Activated T-helper 17 cell treated with anti-CD3 and anti-CD28 coated beads, Interleukin-2, amount 50 U/mL, for 72 hours (primary cell): ENCODE results near the gene CAMKK2. TPM values are rescaled to one million over a fixed set of nuclear protein-coding genes. Genes with fewer than 3 reads are reported as not detected.
A peak's percentile ranks its signal among the peaks of the same experiment; 100 is the strongest.
"Not testable (repeated sequence)": the region's sequence is repeated elsewhere in the genome, so short reads cannot be mapped to it uniquely, and the experiment has no call there.

Source experiments
- ATAC-seq: fragments of 150-1000 bp; cut with Tn5 transposase; replicated peaks from 2 replicates; pipeline ENCODE4 v1.10.0; 2021; ENCODE audit warnings: mild to moderate bottlenecking, moderate library complexity
- H3K27ac Mint-ChIP-seq: one replicate; pipeline ENCODE4 v1.8.0; 2022; ENCODE audit warnings: mixed read lengths
- H3K27me3 Mint-ChIP-seq: one replicate; pipeline ENCODE4 v1.8.0; 2022; ENCODE audit warnings: mixed read lengths
- H3K36me3 Mint-ChIP-seq: one replicate; pipeline ENCODE4 v1.8.0; 2022; ENCODE audit warnings: low read depth, mild to moderate bottlenecking, mixed read lengths
- H3K4me1 Mint-ChIP-seq: one replicate; pipeline ENCODE4 v1.8.0; 2022; ENCODE audit warnings: mixed read lengths
- H3K4me3 Mint-ChIP-seq: one replicate; pipeline ENCODE4 v1.8.0; 2022; ENCODE audit warnings: mild to moderate bottlenecking, mixed read lengths
- H3K9me3 Mint-ChIP-seq: one replicate; pipeline ENCODE4 v1.8.0; 2022; ENCODE audit warnings: mixed read lengths
- total RNA-seq, 2 donors: library from RNA; stranded (reverse); gene quantifications; one replicate each; pipeline ENCODE4 v1.2.3, GENCODE V29; 2022

The CAMKK2 gene
- total RNA-seq, 2 donors from 2014 or later = 16.9 to 30.1 TPM

DNA sequence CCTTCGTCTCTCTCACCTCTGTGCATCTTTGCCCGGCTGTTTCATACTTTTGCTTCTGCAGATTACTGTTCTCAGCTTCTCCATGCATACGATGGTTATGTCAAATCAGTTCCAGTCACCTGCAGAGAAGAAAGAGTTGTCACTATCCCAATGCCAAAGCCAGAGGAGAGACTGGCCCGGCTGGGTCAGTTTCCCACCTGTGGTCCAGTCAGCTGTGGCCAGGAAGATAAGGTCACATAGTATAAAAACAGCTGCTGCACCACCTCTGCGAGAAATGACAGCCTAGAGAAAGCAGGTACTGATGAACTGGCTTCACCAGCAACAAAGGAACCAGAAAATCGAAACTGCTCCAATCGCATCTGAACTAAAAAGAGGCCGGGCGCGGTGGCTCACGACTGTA is 93.0 kb downstream of the CAMKK2 start:
- Mint-ChIP-seq H3K4me1 (peaks cover 8% of the 10 kb centered on the region), H3K9me3 (no peaks in the 10 kb centered on the region), H3K27ac (peak overlapping the region; percentile 0), H3K27me3 (no peaks in the 10 kb centered on the region), H3K36me3 (no peaks in the 10 kb centered on the region), H3K4me3 (no peak overlapping the region)
- ATAC-seq = no peak

DNA sequence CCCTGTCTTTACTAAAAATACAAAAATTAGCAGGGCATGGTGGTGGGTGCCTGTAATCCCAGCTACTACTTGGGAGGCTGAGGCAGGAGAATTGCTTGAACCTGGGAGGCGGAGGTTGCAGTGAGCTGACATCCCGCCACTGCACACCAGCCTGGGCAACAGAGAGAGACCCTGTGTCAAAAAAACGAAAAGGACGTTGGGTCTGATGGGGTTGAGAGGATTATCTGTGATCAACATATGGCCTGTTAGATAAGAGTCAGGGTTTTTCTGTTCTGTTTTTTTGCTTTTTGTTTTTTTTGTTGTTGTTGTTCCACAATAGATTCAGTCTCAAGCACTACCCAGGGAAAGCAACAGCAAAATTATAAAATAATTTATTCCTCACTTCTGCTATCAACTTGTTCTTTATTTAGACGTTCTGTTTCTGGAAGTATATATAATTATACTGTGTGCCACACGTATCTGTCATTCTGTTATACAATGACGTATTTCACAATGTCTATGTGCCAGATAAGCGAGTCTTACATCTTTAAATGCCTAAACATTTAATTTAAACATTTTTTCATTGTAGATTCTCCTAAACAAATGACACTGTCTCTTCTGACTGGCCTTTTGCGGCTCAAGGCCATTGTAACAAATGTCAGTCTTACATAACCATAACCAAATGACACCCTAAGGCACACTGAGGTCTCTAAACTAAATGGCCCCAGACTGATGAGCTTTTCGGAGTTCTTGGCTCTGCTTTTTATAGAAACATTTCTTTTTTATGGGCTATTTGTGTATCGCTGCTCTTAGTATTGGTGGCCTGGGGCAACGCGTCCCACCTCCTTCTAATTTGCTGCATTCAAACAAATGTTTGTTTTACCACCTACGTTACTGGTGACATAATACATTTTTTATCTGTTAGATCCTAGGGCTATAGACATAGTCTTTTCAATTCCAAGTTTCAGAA is 93.8 kb downstream of the CAMKK2 start:
- Mint-ChIP-seq H3K27ac (no peak overlapping the region), H3K27me3 (no peaks in the 10 kb centered on the region), H3K4me3 (no peak overlapping the region), H3K4me1 (peaks cover 8% of the 10 kb centered on the region), H3K36me3 (no peaks in the 10 kb centered on the region), H3K9me3 (no peaks in the 10 kb centered on the region)
- ATAC-seq = no peak

DNA sequence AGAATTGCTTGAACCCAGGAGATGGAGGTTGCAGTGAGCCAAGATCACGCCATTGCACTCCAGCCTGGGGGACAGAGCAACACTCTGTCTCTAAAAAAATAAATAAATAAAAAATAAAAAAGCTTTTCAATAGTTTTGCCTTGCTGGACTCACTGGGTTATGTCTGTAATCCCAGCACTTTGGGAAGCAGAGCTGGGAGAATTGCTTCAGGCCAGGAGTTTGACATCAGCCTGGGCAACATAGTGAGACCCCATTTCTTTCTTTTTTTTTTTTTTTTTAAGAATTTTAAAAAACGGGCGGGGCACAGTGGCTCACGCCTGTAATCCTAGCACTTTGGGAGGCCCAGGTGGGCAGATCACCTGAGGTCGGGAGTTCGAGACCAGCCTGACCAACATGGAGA is 95.4 kb downstream of the CAMKK2 start:
- ATAC-seq, H3K4me1 Mint-ChIP-seq, H3K27ac Mint-ChIP-seq, H3K4me3 Mint-ChIP-seq, H3K36me3 Mint-ChIP-seq, H3K27me3 Mint-ChIP-seq, H3K9me3 Mint-ChIP-seq: not testable (repeated sequence)

DNA sequence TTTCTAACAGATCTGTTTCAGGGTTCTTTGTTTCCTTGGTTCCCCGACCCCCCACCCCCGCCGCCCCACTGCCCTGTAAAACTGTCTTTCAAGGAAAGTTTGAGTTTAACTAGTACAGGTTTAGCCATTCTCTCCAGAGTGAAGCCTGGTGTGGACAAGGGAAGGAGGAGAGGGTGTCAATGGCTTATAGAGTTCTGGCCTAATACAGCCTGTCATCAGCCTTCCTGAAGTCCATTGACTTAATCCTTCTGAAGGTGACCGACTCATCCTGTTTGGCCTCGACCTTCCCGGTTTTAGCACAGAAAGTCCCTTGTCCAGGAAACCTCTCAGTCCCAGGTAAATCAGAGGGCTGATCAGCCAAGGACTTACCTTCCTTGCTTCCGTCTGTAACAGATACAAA is 97.6 kb downstream of the CAMKK2 start:
- H3K9me3 Mint-ChIP-seq = no peaks in the 10 kb centered on the region
- H3K4me3 Mint-ChIP-seq = no peak overlapping the region
- no peaks in the 10 kb centered on the region for H3K4me1 Mint-ChIP-seq
- ATAC-seq = no peak
- H3K27ac Mint-ChIP-seq = no peak overlapping the region
- H3K36me3 Mint-ChIP-seq = no peaks in the 10 kb centered on the region
- no peaks in the 10 kb centered on the region for H3K27me3 Mint-ChIP-seq

DNA sequence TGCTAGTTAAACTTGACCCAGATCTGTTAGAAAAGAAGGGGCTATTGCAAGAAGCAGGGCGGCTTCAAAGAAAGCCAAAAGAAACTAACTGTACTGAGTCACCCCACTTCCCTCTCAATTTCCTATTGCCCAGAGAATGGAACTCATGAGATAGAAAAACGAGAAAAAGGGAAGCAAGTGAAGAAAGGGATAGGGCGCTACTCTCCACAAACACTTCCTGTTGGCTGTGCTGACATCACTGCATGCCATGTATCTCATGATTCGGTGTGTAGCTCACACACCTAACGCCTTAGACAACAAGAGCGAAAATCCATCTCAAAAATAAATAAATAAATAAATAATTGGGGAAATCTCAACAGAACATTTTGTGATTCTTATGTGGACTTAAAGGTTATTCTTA is 99.6 kb downstream of the CAMKK2 start:
- H3K9me3 Mint-ChIP-seq = no peaks in the 10 kb centered on the region
- ATAC-seq = peak; percentile 45
- H3K4me3 Mint-ChIP-seq = no peak overlapping the region
- H3K27me3 Mint-ChIP-seq = no peaks in the 10 kb centered on the region
- no peaks in the 10 kb centered on the region for H3K4me1 Mint-ChIP-seq
- H3K36me3 Mint-ChIP-seq = no peaks in the 10 kb centered on the region
- H3K27ac Mint-ChIP-seq = no peak overlapping the region

DNA sequence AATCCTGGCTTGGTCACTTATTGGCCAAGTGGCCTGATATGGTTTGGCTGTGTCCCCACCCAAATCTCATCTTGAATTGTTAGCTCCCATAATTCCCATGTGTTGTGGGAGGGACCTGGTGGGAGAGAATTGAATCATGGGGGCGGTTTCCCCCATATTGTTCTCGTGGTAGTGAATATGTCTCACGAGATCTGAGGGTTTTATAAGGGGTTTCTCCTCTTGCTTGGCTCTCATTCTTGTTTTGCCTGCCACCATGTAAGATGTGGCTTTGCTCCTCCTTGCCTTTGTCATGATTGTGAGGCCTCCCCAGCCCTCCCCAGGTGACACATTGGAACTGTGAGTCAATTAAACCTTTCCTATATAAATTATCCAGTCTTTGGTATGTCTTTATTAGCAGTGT is 105.4 kb downstream of the CAMKK2 start:
- ATAC-seq = peak; percentile 28
- Mint-ChIP-seq H3K36me3 (no peaks in the 10 kb centered on the region), H3K4me3 (no peak overlapping the region), H3K27me3 (no peaks in the 10 kb centered on the region), H3K27ac (peak overlapping the region; percentile 59), H3K9me3 (no peaks in the 10 kb centered on the region), H3K4me1 (no peaks in the 10 kb centered on the region)

DNA sequence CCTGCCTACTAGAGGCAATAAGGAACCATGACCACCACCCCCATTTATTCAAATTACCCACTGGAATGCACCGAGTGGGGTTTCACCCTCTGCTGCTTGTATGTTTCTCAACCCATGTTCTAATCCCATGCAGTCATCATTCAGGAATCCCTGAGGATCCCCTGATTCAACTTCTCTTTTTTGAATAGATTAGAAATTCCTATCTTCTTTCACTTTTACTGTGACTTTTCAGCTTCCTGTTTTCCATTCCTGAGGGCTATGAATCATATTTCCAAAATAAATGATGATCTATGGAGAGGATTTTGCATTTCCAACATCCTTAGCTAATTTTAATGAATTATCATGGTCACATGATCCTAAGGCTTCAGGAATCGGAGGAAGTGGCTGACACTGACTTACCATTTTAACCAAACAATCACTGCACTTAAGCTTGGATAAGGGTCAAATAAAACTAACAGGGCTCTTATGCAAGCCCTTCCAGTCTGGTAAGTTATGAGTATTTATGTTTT is 105.9 kb downstream of the CAMKK2 start:
- H3K9me3 Mint-ChIP-seq = no peaks in the 10 kb centered on the region
- H3K27me3 Mint-ChIP-seq = no peaks in the 10 kb centered on the region
- H3K4me3 Mint-ChIP-seq = no peak overlapping the region
- no peaks in the 10 kb centered on the region for H3K4me1 Mint-ChIP-seq
- H3K36me3 Mint-ChIP-seq = no peaks in the 10 kb centered on the region
- no peak overlapping the region for H3K27ac Mint-ChIP-seq
- peak; percentile 49 for ATAC-seq

DNA sequence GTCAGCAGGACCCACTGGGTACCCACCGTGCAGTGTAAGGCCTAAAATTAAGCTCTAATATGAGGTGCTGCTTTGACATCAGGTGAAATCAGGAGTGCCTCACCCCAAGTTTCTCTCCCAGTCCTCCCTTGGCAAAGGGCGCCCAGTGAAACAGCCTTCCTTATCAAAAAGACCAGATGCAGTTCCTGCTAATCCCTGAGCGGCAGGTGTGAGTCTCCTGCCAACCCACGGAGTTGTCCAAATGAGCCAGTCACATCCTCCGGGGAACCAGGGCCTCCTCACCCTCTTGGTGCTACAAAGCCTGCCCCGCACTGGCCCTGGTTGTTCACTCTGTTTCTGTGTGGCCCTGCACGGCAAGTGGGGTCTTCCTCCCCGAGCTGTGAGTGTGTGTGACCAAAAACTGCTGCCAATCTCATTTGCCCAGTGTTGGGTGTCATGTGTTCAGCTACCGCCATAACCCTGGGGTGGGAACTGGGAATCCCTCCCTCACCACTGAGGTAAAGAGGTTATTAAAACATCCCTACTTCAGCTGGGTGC is 106.8 kb downstream of the CAMKK2 start:
- H3K27ac Mint-ChIP-seq = no peak overlapping the region
- no peaks in the 10 kb centered on the region for H3K27me3 Mint-ChIP-seq
- H3K9me3 Mint-ChIP-seq = no peaks in the 10 kb centered on the region
- ATAC-seq = no peak
- H3K36me3 Mint-ChIP-seq = no peaks in the 10 kb centered on the region
- H3K4me3 Mint-ChIP-seq = no peak overlapping the region
- no peaks in the 10 kb centered on the region for H3K4me1 Mint-ChIP-seq

DNA sequence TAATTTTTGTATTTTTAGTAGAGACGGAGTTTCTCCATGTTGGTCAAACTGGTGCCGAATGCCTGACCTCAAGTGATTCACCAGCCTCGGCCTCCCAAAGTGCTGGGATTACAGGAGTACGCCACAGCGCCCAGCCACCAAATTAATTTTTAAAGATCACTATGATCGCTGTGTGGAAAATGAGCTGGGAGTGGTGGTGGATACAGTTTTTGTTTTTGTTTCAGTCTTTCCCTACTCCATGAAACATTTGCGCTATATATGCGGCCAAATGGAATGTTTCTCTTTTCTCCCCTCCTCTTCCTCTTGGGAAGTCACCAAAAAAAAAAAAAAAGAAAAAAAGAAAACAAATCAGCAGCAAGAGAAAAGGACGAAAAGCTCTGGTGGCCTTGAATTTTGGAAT is 107.4 kb downstream of the CAMKK2 start:
- H3K27me3 Mint-ChIP-seq = no peaks in the 10 kb centered on the region
- no peaks in the 10 kb centered on the region for H3K9me3 Mint-ChIP-seq
- ATAC-seq = no peak
- H3K27ac Mint-ChIP-seq = no peak overlapping the region
- no peak overlapping the region for H3K4me3 Mint-ChIP-seq
- H3K4me1 Mint-ChIP-seq = no peaks in the 10 kb centered on the region
- no peaks in the 10 kb centered on the region for H3K36me3 Mint-ChIP-seq

DNA sequence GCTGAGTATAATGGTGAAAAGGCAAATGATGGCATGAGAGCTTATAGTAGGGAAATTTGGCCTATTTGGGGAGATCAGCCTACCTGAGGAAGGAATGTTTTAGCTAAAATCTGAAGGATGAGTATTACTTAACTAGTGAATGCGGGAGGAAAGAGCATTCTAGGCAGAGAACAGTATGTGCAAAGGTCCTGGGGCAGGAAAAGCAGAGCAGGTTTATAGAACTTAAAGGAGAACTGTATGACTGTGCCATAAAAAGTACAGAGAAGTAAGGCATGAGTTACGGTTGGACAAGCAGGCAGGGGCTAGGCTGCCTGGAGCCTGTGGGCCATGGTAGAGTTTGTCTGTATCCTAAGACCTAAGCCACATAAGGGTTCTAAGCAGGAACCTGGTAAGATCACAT is 108.3 kb downstream of the CAMKK2 start:
- H3K4me3 Mint-ChIP-seq = no peak overlapping the region
- H3K27ac Mint-ChIP-seq = no peak overlapping the region

More for the DNA sequence above, 108.3 kb downstream of the CAMKK2 start:
- no peak for ATAC-seq
- Mint-ChIP-seq H3K9me3 (no peaks in the 10 kb centered on the region), H3K4me1 (no peaks in the 10 kb centered on the region), H3K27me3 (no peaks in the 10 kb centered on the region), H3K36me3 (no peaks in the 10 kb centered on the region)

Other genes with a start within 250 kb of the CAMKK2 start
- gene P2RX7, start 163.8 kb downstream of the CAMKK2 start, total RNA-seq = 1 to 10 TPM; 3.8 to 6.4 TPM
- gene P2RX4, start 86.6 kb downstream of the CAMKK2 start, total RNA-seq = 10 to 100 TPM; 31.6 to 45.3 TPM
- 100 to 1,000 TPM in 1 of 2 donors, 10 to 100 TPM in 1; 62.5 to 114 TPM for gene ANAPC5, start 55.7 kb upstream of the CAMKK2 start, total RNA-seq
- 10 to 100 TPM; 62.8 to 98.5 TPM for gene RNF34, start 103.4 kb upstream of the CAMKK2 start, total RNA-seq